ENCODE measurements around the gene PHC1. TPM values are rescaled to one million over a fixed set of nuclear protein-coding genes. Genes with fewer than 3 reads are reported as not detected.
"Not testable (repeated sequence)": the region's sequence is repeated elsewhere in the genome, so short reads cannot be mapped to it uniquely, and the experiment has no call there.

The PHC1 gene
- total and polyA plus RNA-seq, 2 experiments from 2014 or later: 37.5 to 51.7 TPM

DNA sequence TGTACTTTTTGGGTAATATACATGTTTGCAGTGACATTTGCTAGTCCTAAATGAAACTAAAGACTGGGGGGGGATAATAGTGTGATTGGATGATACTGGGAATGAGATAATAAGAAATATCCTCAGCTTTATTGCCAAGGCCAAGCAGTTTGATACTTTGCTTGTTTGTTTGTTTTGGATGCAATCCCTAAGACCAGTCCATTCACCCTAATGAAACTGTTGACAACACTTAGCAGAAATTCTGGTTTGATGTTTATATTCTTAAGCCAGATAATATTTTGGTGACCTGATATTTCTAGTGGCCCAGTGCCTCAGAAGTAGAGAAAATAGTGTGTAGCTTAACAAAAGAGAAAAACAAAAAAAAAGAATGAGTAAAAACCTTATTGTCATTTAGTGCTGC lies 1.8 kb downstream of the PHC1 start:
- no peak for DNase-seq (ENCODE audit: low read depth in 1 of 2, low spot score in 1 of 2)
- peaks cover 21% of the 10 kb centered on the region for H3K4me1 ChIP-seq (ENCODE audit: low read depth)
- H3K4me3 ChIP-seq: no peak overlapping the region
- TF ChIP-seq, protein P1, sequence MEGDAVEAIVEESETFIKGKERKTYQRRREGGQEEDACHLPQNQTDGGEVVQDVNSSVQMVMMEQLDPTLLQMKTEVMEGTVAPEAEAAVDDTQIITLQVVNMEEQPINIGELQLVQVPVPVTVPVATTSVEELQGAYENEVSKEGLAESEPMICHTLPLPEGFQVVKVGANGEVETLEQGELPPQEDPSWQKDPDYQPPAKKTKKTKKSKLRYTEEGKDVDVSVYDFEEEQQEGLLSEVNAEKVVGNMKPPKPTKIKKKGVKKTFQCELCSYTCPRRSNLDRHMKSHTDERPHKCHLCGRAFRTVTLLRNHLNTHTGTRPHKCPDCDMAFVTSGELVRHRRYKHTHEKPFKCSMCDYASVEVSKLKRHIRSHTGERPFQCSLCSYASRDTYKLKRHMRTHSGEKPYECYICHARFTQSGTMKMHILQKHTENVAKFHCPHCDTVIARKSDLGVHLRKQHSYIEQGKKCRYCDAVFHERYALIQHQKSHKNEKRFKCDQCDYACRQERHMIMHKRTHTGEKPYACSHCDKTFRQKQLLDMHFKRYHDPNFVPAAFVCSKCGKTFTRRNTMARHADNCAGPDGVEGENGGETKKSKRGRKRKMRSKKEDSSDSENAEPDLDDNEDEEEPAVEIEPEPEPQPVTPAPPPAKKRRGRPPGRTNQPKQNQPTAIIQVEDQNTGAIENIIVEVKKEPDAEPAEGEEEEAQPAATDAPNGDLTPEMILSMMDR (IDR thresholded peaks at IDR 0.05; ENCODE audit: low read depth, low read length): no peak
- H3K27ac ChIP-seq: no peak overlapping the region
- H3K36me3 ChIP-seq: peaks cover 9% of the 10 kb centered on the region
- H3K9me3 ChIP-seq (ENCODE audit: low read depth): no peaks in the 10 kb centered on the region
- H3K27me3 ChIP-seq: no peaks in the 10 kb centered on the region

DNA sequence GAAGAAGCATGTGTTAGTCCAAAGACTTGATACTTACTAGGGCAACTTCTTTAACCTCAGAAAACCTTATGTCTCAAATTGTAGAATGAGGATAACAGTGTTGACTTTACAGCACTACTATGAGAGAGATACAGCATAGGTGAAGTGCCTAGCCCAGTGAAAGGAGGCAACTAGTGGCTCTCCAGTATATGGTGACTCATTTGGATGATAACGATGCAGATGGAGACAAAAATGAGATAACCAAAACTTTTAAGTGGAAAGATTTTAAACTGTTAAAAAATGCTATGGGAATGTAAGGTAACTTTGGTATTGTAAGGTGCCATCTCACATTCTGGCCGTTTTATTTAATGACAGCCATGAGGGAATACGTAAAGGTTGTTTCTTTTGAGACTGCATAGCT lies 2.7 kb downstream of the PHC1 start:
- H3K4me1 ChIP-seq (ENCODE audit: low read depth): peaks cover 18% of the 10 kb centered on the region
- no peaks in the 10 kb centered on the region for H3K9me3 ChIP-seq (ENCODE audit: low read depth)
- no peak overlapping the region for H3K4me3 ChIP-seq
- H3K36me3 ChIP-seq: peaks cover 15% of the 10 kb centered on the region
- TF ChIP-seq, protein P1 (IDR thresholded peaks at IDR 0.05; ENCODE audit: low read depth, low read length): no peak
- no peak overlapping the region for H3K27ac ChIP-seq
- DNase-seq (ENCODE audit: low read depth in 1 of 2, low spot score in 1 of 2): no peak
- no peaks in the 10 kb centered on the region for H3K27me3 ChIP-seq

DNA sequence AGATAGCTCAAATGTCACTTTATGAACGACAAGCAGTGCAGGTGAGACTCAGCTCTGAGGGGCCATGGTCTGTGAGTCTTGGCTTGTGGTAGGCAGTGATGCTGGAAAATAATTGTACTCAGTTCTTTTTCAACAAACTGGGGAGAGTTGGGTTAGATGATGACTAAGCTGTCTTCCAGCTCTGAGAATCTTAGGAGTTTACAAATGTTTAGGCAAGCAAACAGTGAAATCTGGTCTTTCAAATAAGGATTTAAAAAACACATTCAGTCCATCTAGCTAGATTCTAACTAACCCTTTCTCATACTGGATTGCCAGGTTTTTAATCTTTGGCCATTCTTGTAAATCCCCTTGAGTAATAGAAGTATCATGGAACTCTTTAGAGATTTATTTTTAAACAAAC lies 3.4 kb downstream of the PHC1 start:
- Histone ChIP-seq H3K4me3 (no peak overlapping the region), H3K27me3 (no peaks in the 10 kb centered on the region), H3K36me3 (peaks cover 18% of the 10 kb centered on the region), H3K4me1 (ENCODE audit: low read depth) (peaks cover 11% of the 10 kb centered on the region), H3K27ac (no peak overlapping the region), H3K9me3 (ENCODE audit: low read depth) (no peaks in the 10 kb centered on the region)
- TF ChIP-seq, protein P1 (IDR thresholded peaks at IDR 0.05; ENCODE audit: low read depth, low read length): no peak
- no peak for DNase-seq (ENCODE audit: low read depth in 1 of 2, low spot score in 1 of 2)

DNA sequence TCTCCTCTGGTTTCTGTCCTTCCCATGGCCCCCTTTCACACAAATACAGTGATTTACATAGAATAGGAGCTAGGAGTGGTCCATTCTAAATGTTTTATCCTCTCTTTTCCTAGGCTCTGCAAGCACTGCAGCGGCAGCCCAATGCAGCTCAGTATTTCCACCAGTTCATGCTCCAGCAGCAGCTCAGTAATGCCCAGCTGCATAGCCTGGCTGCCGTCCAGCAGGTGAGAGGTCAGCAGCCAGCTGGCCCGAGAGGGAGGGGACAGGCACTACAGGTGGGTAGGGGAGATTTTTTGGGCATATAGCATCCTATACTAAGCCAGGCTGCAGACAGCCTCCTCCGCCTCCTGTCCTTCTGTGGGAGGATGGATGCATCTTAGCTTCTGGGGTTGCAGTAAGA lies 5.3 kb downstream of the PHC1 start:
- H3K4me3 ChIP-seq; H3K9me3 ChIP-seq (ENCODE audit: low read depth); H3K27ac ChIP-seq; DNase-seq (ENCODE audit: low read depth in 1 of 2, low spot score in 1 of 2); H3K27me3 ChIP-seq; H3K4me1 ChIP-seq (ENCODE audit: low read depth): not testable (repeated sequence)
- peaks cover 23% of the 10 kb centered on the region for H3K36me3 ChIP-seq

DNA sequence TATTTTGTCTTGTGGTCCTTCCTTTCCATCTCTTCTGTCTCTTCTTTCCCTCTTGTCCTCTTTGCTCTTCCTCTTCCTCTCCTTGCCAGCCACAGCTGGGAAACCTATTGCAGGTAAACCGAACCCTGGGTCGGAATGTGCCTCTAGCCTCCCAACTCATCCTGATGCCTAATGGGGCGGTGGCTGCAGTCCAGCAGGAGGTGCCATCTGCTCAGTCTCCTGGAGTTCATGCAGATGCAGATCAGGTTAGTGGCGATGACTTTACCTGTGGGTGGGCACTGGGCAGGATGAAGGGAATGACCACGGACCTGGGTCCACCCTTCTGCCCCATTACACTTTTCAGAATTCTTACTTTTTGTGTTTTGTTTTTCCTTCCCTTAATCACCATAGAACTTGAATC lies 8.2 kb downstream of the PHC1 start:
- H3K9me3 ChIP-seq (ENCODE audit: low read depth): no peaks in the 10 kb centered on the region
- TF ChIP-seq, protein P1 (IDR thresholded peaks at IDR 0.05; ENCODE audit: low read depth, low read length): no peak
- no peak for DNase-seq (ENCODE audit: low read depth in 1 of 2, low spot score in 1 of 2)
- H3K27me3 ChIP-seq: no peaks in the 10 kb centered on the region
- H3K27ac ChIP-seq: no peak overlapping the region
- H3K4me3 ChIP-seq: no peak overlapping the region
- H3K36me3 ChIP-seq: peaks cover 23% of the 10 kb centered on the region
- H3K4me1 ChIP-seq (ENCODE audit: low read depth): no peaks in the 10 kb centered on the region

DNA sequence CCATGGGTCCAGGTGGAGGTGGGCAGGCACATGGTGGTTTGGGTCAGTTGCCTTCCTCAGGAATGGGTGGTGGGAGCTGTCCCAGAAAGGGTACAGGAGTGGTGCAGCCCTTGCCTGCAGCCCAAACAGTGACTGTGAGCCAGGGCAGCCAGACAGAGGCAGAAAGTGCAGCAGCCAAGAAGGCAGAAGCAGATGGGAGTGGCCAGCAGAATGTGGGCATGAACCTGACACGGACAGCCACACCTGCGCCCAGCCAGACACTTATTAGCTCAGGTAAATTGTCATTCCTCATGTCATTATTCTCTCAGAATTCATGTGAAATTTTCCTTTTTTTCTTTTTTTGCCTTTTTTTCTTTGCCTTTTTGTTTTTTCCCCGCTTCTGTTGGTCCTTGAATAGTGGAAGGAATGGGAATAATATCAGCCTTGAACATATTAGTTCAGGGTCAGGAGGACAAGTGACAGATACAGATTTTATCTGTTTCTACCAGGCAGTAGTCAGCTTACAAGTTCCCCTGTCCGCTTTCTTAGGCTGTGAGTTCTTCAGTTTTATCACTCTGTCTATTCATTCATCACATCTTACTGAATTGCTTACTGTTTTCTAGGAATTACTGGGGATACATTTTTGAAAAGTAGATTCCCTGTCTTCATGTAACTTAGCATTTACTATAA lies 16.5 kb downstream of the PHC1 start:
- H3K4me3 ChIP-seq; H3K4me1 ChIP-seq (ENCODE audit: low read depth); DNase-seq (ENCODE audit: low read depth in 1 of 2, low spot score in 1 of 2); H3K9me3 ChIP-seq (ENCODE audit: low read depth); H3K27ac ChIP-seq; H3K27me3 ChIP-seq: not testable (repeated sequence)
- H3K36me3 ChIP-seq: peaks cover 28% of the 10 kb centered on the region

DNA sequence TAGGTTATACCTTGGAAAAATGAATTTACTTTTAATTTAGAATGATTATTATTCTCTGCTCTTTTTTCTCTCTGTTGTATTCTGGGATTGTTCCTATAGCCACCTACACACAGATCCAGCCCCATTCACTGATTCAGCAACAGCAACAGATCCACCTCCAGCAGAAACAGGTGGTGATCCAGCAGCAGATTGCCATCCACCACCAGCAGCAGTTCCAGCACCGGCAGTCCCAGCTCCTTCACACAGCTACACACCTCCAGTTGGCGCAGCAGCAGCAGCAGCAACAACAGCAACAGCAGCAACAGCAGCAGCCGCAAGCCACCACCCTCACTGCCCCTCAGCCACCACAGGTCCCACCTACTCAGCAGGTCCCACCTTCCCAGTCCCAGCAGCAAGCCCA lies 18.2 kb downstream of the PHC1 start:
- not testable (repeated sequence) for DNase-seq (ENCODE audit: low read depth in 1 of 2, low spot score in 1 of 2); H3K4me3 ChIP-seq; H3K27me3 ChIP-seq; H3K9me3 ChIP-seq (ENCODE audit: low read depth); H3K4me1 ChIP-seq (ENCODE audit: low read depth); H3K27ac ChIP-seq
- H3K36me3 ChIP-seq: peaks cover 42% of the 10 kb centered on the region

DNA sequence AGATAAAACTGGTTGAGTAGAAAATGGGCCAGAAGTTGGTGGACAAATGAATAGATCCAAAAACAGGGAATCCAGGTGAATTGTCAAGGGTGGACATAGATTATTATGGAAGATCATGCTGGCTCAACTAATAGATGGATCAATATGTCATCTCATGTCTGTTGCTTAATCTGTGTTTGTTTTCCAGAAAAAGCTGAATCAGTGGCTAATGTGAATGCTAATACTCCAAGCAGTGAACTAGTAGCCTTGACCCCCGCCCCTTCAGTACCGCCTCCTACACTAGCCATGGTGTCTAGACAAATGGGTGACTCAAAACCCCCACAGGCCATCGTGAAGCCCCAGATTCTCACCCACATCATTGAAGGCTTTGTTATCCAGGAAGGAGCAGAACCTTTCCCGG lies 19.8 kb downstream of the PHC1 start:
- not testable (repeated sequence) for H3K4me3 ChIP-seq; H3K27ac ChIP-seq; H3K4me1 ChIP-seq (ENCODE audit: low read depth); H3K9me3 ChIP-seq (ENCODE audit: low read depth); H3K27me3 ChIP-seq; DNase-seq (ENCODE audit: low read depth in 1 of 2, low spot score in 1 of 2)
- H3K36me3 ChIP-seq: peaks cover 43% of the 10 kb centered on the region
